ENCODE data around the gene ARHGEF39.
A peak's percentile ranks its signal among the peaks of the same experiment; 100 is the strongest.
"Not testable (repeated sequence)": the region's sequence is repeated elsewhere in the genome, so short reads cannot be mapped to it uniquely, and the experiment has no call there.

Gene ARHGEF39

DNA sequence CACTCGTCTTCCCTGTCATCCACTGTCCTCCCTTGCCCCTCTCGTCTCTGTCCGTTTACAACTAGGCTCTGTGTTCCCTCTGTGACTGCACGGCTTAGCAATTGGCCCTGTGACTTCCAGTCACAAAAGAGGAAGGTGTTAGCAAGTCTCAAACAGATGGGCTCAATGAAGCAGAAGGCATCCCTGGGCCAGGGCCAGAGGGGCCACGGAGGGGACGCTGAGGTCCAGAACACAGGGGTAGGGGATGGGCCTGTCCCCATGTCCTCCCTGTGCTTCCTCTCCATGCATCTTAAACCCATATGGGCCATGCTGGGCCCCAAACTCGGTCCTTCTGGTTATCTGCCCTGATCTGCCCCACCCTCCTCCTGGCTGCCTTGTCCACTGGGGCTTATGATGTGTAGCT is 46.7 kb downstream of the ARHGEF39 start, which contains the start of gene CD72:
CD72 (minus strand) TSS at position 89 of the 403 bp plus-strand sequence. CDS start 110 bp downstream, outside the sequence.
- Histone ChIP-seq H3K4me3 (peak within 1 kb of the TSS; percentile 56 to 70 (median 62)), H3K36me3 (peaks cover 0 to 32% (median 17%) of the 10 kb centered on the region in 11 experiments; a peak in 14 of 22 replicates), H3K9ac (peak within 1 kb of the TSS; percentile 70 to 84 (median 76)), H3K4me2 (peak within 1 kb of the TSS; percentile 85 to 100 (median 96)), H3K27me3 (no peaks in the 10 kb centered on the region), H3K9me3 (replicated peaks in 1 of 11) (no peaks in the 10 kb centered on the region), H3K4me1 (peaks cover 75 to 99% (median 88%) of the 10 kb centered on the region in 10 experiments), H3K27ac (peak within 1 kb of the TSS; percentile 68 to 97 (median 94)), H4K20me1 (peaks cover 0 to 16% (median 0%) of the 10 kb centered on the region in 11 experiments; a peak in 3 of 22 replicates)
- TF ChIP-seq Cebpa-rat (IDR thresholded peaks at IDR 0.05), result no peak

DNA sequence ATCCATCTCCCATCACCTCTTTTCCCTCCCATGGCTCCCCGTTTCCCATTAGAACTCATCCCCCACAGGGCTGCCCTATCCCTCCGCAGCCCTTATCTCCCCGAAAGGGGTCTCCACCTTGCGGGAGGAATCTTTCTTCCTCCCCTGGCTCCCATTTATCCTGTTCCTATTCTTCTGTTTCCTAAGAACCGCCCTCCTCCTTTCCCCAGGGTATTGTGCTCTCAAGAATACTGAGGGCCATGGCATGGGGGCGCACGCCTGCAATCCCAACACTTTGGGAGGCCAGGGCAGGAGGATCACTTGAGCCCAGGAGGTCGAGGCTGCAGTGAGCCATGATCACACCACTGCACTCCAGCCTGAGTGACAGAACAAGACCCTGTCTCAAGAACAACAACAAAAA is 47.4 kb downstream of the ARHGEF39 start:
- peaks cover 0 to 40% (median 25%) of the 10 kb centered on the region in 11 experiments; a peak in 16 of 22 replicates for H3K36me3 ChIP-seq
- H4K20me1 ChIP-seq, result peaks cover 0 to 16% (median 0%) of the 10 kb centered on the region in 11 experiments; a peak in 3 of 22 replicates
- TF ChIP-seq Cebpa-rat (IDR thresholded peaks at IDR 0.05), result no peak
- peaks cover 74 to 98% (median 85%) of the 10 kb centered on the region in 10 experiments for H3K4me1 ChIP-seq
- H3K27me3 ChIP-seq, result no peaks in the 10 kb centered on the region
- H3K4me3 ChIP-seq, result peak overlapping the region; percentile 56 to 70 (median 62)
- peak overlapping the region; percentile 68 to 97 (median 94) for H3K27ac ChIP-seq
- no peaks in the 10 kb centered on the region for H3K9me3 ChIP-seq (replicated peaks in 1 of 11)
- peak overlapping the region; percentile 85 to 100 (median 96) for H3K4me2 ChIP-seq
- peak overlapping the region; percentile 70 to 84 (median 76) for H3K9ac ChIP-seq

DNA sequence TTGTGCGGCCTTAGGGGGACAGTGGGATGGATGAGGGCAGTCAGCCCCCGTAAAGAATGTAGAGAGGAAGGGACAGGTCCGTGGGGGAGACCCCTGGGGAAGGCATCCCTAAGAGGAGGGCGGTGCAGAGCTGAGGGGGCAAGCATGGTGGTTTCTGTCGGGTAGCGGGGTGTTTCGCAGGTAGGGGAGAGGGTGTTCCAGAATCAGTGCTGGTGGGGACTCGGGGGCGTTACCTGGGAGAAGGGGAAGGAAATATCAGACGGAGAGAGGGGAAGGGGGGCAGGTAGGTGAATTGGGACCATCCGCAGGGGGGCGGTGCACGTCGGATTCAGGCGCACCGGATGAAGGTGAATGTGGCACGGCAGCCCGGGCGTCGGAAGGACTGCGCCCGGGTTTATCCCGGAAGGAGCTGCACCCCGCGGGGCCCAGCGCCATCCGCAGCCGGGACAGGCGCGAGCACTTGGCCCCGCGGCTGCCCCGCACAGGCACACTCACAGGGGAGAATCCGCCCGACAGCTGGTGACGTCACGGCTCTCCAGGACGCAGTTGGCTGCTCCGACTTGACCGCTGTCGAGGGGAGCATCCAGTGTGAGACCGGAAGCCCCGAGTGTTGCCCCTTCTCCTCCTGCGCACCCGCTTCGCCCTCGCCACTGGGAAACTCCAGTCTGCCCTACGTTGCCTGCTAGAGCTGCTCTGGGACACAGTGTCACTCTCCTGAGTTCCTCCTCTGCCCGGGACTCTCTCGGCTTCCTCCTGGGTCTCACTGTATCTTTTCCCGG is 48.1 kb downstream of the ARHGEF39 start:
- Histone ChIP-seq H3K4me2 (peak overlapping the region; percentile 85 to 100 (median 96)), H3K27me3 (no peaks in the 10 kb centered on the region), H3K27ac (peak overlapping the region; percentile 68 to 97 (median 94)), H3K9me3 (replicated peaks in 1 of 11) (no peaks in the 10 kb centered on the region), H4K20me1 (peaks cover 0 to 21% (median 0%) of the 10 kb centered on the region in 11 experiments; a peak in 3 of 22 replicates), H3K36me3 (peaks cover 3 to 47% (median 31%) of the 10 kb centered on the region in 11 experiments; a peak in 17 of 22 replicates), H3K4me1 (peaks cover 69 to 98% (median 80%) of the 10 kb centered on the region in 10 experiments), H3K9ac (peak overlapping the region; percentile 70 to 84 (median 76)), H3K4me3 (peak overlapping the region; percentile 56 to 70 (median 62))
- no peak for TF ChIP-seq Cebpa-rat (IDR thresholded peaks at IDR 0.05)

DNA sequence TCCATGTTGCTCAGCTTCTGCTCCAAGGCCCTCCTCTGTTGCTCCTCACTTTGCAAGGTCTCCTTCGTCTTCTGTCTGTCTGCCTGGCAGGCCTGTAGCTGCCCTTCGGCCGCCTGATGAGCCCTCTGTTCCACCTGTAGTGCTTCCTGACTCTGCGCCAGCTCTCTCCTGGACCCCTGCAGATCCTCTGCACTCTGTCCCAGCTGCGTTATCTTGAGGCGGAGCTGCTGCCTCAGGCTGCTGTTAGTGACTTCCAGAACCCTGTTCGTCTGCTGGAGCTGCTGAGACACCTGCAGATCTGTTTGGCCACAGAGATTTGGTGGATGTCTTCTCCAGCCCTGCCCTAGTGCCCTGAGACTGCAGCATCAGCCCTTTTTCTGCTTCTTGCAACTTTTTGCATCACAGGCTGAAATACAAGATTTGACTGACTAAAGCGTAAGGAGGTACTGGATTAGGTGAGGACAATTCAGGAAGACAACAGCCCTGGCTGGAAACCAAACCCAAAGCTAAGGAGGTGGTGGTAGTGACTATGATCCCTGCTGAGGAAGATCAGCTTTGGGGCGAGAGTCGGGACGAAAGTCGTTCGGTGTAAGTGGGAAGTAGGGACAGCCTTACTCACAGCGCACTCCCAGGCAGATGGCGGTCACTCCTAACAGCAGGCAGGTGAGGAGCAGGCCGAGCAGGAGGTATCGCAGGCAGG is 48.9 kb downstream of the ARHGEF39 start:
- Histone ChIP-seq H4K20me1 (peaks cover 0 to 22% (median 0%) of the 10 kb centered on the region in 11 experiments; a peak in 3 of 22 replicates), H3K4me2 (peak overlapping the region; percentile 85 to 100 (median 96)), H3K9me3 (replicated peaks in 1 of 11) (no peaks in the 10 kb centered on the region), H3K27me3 (no peaks in the 10 kb centered on the region), H3K36me3 (peaks cover 5 to 54% (median 35%) of the 10 kb centered on the region in 11 experiments; a peak in 17 of 22 replicates), H3K4me3 (peak overlapping the region; percentile 56 to 70 (median 62); a peak in 19 of 20 replicates), H3K27ac (peak overlapping the region in 9 of 11 experiments; percentile 68 to 97 (median 94); a peak in 18 of 22 replicates), H3K4me1 (peaks cover 63 to 97% (median 75%) of the 10 kb centered on the region in 10 experiments), H3K9ac (peak overlapping the region in 10 of 11 experiments; percentile 73 to 84 (median 78); a peak in 18 of 22 replicates)
- no peak for TF ChIP-seq Cebpa-rat (IDR thresholded peaks at IDR 0.05)

DNA sequence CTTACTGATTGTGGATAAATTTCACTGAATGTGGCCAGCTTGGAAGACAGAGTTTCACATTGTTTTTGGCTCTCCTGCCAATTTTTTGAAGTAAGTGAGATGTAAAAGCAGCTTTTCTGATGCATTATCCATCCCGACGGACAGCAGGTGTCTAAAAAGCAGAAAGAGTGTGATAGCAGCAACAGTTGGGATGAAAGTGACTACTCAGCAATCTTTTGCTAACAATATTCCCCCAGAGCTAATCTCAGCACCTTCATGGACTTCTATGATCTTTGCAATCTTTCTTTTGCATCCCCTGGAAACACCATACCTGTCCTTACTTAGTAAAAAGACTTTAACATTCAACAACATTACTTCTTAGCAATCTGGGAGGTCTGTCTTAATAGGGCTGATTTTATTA is 52.2 kb downstream of the ARHGEF39 start:
- Histone ChIP-seq H3K27ac (no peak overlapping the region), H3K27me3 (no peaks in the 10 kb centered on the region), H4K20me1 (peaks cover 0 to 43% (median 13%) of the 10 kb centered on the region in 11 experiments; a peak in 11 of 22 replicates), H3K4me2 (peak overlapping the region in 1 of 11 experiments; percentile 17; a peak in 1 of 22 replicates), H3K4me1 (peaks cover 31 to 83% (median 53%) of the 10 kb centered on the region in 10 experiments), H3K4me3 (no peak overlapping the region), H3K36me3 (peaks cover 29 to 87% (median 62%) of the 10 kb centered on the region in 11 experiments), H3K9ac (no peak overlapping the region), H3K9me3 (replicated peaks in 1 of 11) (no peaks in the 10 kb centered on the region)
- no peak for TF ChIP-seq Cebpa-rat (IDR thresholded peaks at IDR 0.05)

DNA sequence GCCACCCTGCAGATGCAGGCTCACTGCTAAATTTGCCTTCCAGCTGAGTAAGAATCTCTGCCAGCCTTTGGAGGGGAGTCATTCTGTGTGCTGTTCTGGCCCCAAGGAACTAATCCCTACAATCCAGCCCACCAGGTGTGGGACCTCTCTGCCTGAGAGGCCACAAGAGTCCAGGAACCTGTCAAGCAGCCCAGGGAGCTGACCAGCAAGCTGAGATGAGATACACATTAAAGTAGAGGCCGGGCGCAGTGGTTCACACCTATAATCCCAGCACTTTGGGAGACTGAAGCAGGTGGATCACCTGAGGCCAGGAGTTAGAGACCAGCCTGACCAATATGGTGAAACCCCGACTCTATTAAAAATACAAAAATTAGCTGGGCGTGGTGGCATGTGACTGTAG is 52.9 kb downstream of the ARHGEF39 start:
- Histone ChIP-seq H3K9ac (peak overlapping the region in 1 of 11 experiments; percentile 18; a peak in 1 of 22 replicates), H3K4me2 (peak overlapping the region in 4 of 11 experiments; percentile 6 to 29 (median 22); a peak in 4 of 22 replicates), H3K36me3 (peaks cover 36 to 95% (median 70%) of the 10 kb centered on the region in 11 experiments), H4K20me1 (peaks cover 0 to 49% (median 18%) of the 10 kb centered on the region in 11 experiments; a peak in 14 of 22 replicates), H3K4me1 (peaks cover 30 to 83% (median 52%) of the 10 kb centered on the region in 10 experiments)
- H3K4me3 ChIP-seq; H3K27ac ChIP-seq; H3K9me3 ChIP-seq (replicated peaks in 1 of 11); H3K27me3 ChIP-seq: not testable (repeated sequence)

DNA sequence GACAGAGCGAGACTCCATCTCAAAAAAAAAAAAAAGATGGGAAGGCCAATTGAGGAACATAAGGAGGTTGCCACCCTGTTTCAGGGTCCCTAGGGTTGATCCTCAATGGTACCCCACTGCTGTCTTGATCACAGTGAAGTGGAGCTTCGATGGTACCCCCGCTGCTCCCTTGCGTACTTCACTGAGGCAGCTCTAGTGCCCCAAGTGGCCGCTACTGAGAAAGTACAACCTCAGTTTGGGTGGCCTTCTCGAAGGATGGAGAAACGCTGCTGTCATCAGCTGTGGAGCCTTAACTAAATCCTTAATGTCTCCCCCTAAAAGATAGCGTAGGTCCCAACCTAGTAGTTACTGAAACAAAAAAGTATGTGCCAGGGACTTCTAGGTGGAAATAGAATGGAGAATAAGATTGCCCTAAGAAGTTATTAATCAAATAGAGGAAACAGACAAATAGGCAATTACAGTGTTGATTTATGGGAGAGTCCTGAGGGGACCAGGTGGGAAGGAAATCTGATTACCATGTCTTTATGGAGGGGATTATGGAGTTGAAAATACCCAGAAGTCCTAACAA is 53.7 kb downstream of the ARHGEF39 start:
- H3K4me3 ChIP-seq, result no peak overlapping the region

DNA sequence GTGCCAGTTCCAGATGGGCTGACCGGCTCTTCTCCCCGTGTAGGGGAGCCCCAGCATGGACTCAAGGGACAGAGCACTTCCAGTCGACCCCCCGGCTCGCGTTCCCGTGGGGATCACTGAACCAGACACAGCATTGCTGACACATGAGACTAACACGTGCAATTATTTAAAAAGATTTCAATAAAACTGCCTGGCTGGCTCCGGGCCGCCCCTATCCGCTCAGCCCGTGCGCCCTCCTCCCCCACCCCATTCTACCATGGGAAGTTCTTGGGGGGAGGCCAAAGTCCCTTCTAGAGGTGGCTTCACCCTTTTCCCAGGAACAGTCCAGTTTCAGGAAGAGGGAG is 55.2 kb downstream of the ARHGEF39 start:
- Histone ChIP-seq H3K4me2 (0 out of 22 replicates have a peak overlapping the region, but pooled peaks of 1 of the 11 experiments have one; percentile 1), H3K4me3 (no peak overlapping the region), H3K36me3 (peaks cover 37 to 82% (median 65%) of the 10 kb centered on the region in 11 experiments), H3K4me1 (peaks cover 21 to 75% (median 43%) of the 10 kb centered on the region in 10 experiments), H4K20me1 (peaks cover 11 to 55% (median 30%) of the 10 kb centered on the region in 11 experiments; a peak in 18 of 22 replicates), H3K9ac (peak overlapping the region in 3 of 11 experiments; percentile 24 to 42 (median 31); a peak in 2 of 22 replicates), H3K27me3 (no peaks in the 10 kb centered on the region), H3K9me3 (replicated peaks in 1 of 11) (no peaks in the 10 kb centered on the region), H3K27ac (peak overlapping the region in 3 of 11 experiments; percentile 5 to 44 (median 8); a peak in 2 of 22 replicates)
- no peak for TF ChIP-seq Cebpa-rat (IDR thresholded peaks at IDR 0.05)

More for the DNA sequence above, 53.7 kb downstream of the ARHGEF39 start:
- Histone ChIP-seq H4K20me1 (peaks cover 5 to 57% (median 26%) of the 10 kb centered on the region in 11 experiments; a peak in 17 of 22 replicates), H3K9me3 (replicated peaks in 1 of 11) (no peaks in the 10 kb centered on the region), H3K27ac (no peak overlapping the region), H3K4me1 (peaks cover 31 to 83% (median 52%) of the 10 kb centered on the region in 10 experiments), H3K36me3 (peaks cover 37 to 97% (median 72%) of the 10 kb centered on the region in 11 experiments), H3K4me2 (peak overlapping the region in 3 of 11 experiments; percentile 6 to 27 (median 18); a peak in 3 of 22 replicates), H3K27me3 (no peaks in the 10 kb centered on the region), H3K9ac (no peak overlapping the region; a peak in 1 of 22 replicates)
- no peak for TF ChIP-seq Cebpa-rat (IDR thresholded peaks at IDR 0.05)
